Measurements from ENCODE around the gene LRRC8E.

Gene LRRC8E

DNA sequence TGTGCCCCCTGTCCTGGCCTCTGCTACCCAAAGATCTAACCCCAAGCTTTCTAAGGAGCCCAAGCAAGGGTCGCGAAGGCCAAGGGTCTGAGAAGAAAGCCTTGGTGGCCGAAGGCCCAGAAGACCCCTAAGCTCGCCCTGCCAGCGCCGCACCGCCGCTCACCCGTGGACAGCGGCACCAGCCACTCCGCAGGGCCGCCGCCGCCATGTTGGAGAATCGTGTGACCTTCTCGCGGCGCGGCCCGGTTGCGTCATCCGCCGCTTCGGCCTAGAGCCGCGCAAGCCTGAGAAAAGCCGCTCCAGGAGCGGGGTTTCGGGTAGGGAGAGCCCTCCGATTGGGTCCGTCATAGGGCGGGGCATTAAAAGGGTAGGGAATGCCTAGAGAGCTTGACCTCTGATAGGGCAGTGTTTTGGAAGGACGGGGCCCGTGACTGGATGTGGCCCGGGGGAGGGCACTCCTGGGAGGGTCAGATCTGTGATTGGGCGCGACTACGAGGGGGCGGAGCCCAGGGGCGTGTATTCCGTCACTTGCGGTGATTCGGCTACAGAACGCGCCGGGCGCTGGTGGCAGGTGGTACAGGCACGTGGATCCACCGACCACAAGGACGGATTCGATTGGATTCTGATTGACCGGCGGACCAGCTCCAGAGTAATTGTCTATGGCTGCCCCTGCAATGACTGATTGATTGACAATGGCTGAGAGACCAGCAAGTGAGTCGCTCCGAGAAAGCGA is 55.3 kb downstream of the LRRC8E start, which contains the start of gene TIMM44:
TIMM44 (minus strand) TSS at position 223 of the 733 bp plus-strand sequence; CDS start at position 208, 15 bp downstream.
- H3K27me3 ChIP-seq (ENCODE audit: insufficient read depth, low read length): no peaks in the 10 kb centered on the region
- no peaks in the 10 kb centered on the region for H3K4me1 ChIP-seq (ENCODE audit: control insufficient read depth, insufficient read depth, low read length, unreplicated experiment)
- H3K4me3 ChIP-seq (ENCODE audit: low read depth, low read length): peak within 1 kb of the TSS; percentile 93
- peaks cover 29% of the 10 kb centered on the region for H3K79me2 ChIP-seq (ENCODE audit: control insufficient read depth, insufficient read depth, low read length, unreplicated experiment)
- H3K36me3 ChIP-seq (ENCODE audit: insufficient read depth, low read length): 0 out of 2 replicates have a peak, but pooled peaks cover 3% of the 10 kb centered on the region
- peak within 1 kb of the TSS; percentile 77 for H3K27ac ChIP-seq (ENCODE audit: low read depth, low read length)
- H2AFZ ChIP-seq (ENCODE audit: low read length, unreplicated experiment): peak within 1 kb of the TSS; percentile 95

DNA sequence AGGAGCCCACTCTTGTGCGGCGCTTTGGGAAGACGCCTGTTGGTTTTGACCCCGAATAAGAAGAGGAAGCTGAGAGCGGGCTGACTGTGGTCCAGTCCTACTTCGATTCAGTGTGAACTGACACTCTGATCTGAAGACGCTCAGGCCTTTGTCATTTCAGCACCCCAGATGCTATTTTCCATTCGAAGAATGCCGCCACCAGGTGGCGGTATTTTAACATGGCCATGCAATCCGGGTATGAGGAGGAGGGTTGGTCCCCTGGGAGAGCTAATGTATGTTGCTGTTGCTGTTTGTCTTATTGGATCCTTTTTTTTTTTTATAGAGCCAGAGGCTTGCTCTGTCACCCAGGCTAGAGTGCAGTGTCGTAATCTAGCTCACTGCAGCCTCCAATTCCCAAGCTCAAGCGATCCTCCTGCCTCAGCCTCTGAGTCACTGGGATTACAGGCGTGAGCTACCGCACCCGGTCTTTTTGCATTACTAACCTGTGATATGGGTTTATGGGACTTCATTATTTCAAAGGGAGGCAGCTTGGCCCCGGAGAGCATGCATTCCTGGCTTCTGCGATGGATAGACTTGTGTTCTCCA is 56.0 kb downstream of the LRRC8E start:
- no peaks in the 10 kb centered on the region for H3K27me3 ChIP-seq (ENCODE audit: insufficient read depth, low read length)
- peak overlapping the region; percentile 93 for H3K4me3 ChIP-seq (ENCODE audit: low read depth, low read length)
- H2AFZ ChIP-seq (ENCODE audit: low read length, unreplicated experiment): peak overlapping the region; percentile 95
- H3K79me2 ChIP-seq (ENCODE audit: control insufficient read depth, insufficient read depth, low read length, unreplicated experiment): peaks cover 27% of the 10 kb centered on the region
- 0 out of 2 replicates have a peak, but pooled peaks cover 3% of the 10 kb centered on the region for H3K36me3 ChIP-seq (ENCODE audit: insufficient read depth, low read length)
- no peaks in the 10 kb centered on the region for H3K4me1 ChIP-seq (ENCODE audit: control insufficient read depth, insufficient read depth, low read length, unreplicated experiment)
- peak overlapping the region; percentile 73; the same call in 1 of the 2 replicates for H3K27ac ChIP-seq (ENCODE audit: low read depth, low read length)

DNA sequence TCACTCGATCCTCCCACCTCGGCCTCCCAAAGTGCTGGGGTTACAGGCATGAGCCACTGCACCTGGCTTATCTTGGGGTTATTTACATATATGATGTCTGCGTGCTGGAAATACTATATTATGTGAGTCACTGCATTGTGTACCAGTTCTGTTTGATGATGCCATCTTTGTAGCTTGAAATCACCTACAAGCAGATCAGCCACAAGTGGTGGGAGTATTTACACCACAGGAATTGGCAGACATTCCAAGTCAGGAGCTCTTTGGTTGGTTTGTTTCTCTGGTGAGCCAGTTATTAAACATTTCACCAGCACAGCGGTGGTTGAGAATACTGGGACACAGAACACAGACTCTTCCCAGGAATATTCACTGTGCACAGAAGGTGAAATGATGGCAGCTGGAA is 59.6 kb downstream of the LRRC8E start:
- Histone ChIP-seq H3K4me3 (ENCODE audit: low read depth, low read length) (no peak overlapping the region), H3K36me3 (ENCODE audit: insufficient read depth, low read length) (no peaks in the 10 kb centered on the region), H2AFZ (ENCODE audit: low read length, unreplicated experiment) (no peak overlapping the region), H3K27me3 (ENCODE audit: insufficient read depth, low read length) (no peaks in the 10 kb centered on the region), H3K79me2 (ENCODE audit: control insufficient read depth, insufficient read depth, low read length, unreplicated experiment) (peaks cover 2% of the 10 kb centered on the region), H3K4me1 (ENCODE audit: control insufficient read depth, insufficient read depth, low read length, unreplicated experiment) (no peaks in the 10 kb centered on the region), H3K27ac (ENCODE audit: low read depth, low read length) (no peak overlapping the region)
